Stimulated activated CD8-positive, alpha-beta memory T cell treated with anti-CD3 and anti-CD28 coated beads, Interleukin-15, amount 100 ng/mL, for 48 hours (primary cell): Measurements from ENCODE around the gene PKN1.
A peak's percentile ranks its signal among the peaks of the same experiment; 100 is the strongest.

Experiments
- DNase-seq, 2 donors: peaks; one replicate each; pipeline ENCODE4 v3.0.0-alpha.2; 2020; ENCODE audit warnings: low read depth in 2 of 2

PKN1 gene

GRCh38 chr19:14406645-14407401 is 26.3 kb upstream of the PKN1 start:
- no peak for DNase-seq

DNA sequence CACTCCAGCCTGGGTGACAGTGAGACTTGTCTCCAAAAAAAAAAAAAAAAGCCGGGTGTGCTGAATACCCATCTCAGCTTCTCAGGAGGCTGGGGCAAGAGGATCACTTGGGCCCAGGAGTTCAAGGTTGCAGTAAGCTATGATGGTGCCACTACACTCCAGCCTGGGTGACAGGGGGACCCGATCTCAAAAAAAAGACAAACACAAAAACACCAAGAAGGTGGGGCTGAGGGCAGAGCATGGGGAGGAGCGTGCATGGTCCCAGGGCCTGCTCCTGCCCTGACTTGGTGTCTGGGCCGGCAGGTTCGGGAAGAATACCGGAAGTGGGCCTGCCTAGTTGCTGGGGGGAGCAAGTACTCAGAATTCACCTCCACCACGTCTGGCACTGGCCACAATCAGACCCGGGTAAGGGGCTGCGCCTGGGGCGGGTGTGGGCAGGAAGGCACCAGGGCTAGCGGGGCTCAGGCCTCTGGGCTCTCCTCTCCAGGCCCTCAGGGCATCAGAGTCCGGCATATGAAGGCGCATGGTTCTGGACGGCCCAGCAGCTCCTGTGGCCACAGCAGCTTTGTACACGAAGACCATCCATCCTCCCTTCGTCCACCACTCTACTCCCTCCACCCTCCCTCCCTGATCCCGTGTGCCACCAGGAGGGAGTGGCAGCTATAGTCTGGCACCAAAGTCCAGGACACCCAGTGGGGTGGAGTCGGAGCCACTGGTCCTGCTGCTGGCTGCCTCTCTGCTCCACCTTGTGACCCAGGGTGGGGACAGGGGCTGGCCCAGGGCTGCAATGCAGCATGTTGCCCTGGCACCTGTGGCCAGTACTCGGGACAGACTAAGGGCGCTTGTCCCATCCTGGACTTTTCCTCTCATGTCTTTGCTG is 25.3 kb upstream of the PKN1 start:
- no peak for DNase-seq

GRCh38 chr19:14408491-14409145 is 24.5 kb upstream of the PKN1 start:
- no peak for DNase-seq

DNA sequence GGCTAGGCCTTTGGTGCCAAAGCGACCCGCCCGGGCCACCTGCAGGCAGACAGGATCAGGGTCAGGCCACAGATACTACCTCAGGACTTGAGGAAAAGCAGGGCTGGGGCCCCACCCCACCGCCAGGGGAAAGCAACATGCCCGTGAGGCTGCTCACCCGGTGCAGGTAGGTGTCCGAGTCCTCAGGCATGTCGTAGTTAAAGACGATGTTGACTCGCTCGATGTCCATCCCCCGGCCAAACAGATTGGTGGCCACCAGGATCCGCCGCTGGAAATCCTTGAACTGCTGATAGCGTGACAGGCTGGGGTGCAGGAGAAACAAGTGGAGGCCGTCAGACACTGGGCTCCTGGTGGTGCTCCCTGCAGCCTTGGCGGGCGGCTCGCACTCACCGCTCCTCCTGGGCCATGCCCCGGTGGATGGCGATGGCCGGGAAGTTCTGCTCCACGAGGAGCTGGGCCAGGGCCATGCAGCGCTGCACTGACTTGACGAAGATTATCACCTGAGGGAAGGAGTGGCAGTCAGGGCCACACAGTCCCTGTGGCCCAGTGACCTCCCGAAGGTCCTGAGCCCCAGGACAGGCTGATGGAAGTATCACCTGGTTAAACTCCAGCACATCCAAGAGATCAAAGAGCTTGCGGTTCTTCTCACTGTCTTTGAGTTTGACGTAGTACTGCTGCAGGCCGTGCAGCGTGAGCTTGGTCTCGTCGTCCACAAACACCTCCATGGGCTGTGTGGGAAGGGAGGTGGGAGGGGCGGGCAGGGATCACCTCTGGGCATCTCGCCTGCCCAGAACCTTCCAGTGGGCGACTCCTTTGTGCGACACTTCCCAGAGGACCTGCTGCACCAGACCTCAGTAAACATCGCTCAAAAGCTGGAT is 23.7 kb upstream of the PKN1 start:
- no peak for DNase-seq

DNA sequence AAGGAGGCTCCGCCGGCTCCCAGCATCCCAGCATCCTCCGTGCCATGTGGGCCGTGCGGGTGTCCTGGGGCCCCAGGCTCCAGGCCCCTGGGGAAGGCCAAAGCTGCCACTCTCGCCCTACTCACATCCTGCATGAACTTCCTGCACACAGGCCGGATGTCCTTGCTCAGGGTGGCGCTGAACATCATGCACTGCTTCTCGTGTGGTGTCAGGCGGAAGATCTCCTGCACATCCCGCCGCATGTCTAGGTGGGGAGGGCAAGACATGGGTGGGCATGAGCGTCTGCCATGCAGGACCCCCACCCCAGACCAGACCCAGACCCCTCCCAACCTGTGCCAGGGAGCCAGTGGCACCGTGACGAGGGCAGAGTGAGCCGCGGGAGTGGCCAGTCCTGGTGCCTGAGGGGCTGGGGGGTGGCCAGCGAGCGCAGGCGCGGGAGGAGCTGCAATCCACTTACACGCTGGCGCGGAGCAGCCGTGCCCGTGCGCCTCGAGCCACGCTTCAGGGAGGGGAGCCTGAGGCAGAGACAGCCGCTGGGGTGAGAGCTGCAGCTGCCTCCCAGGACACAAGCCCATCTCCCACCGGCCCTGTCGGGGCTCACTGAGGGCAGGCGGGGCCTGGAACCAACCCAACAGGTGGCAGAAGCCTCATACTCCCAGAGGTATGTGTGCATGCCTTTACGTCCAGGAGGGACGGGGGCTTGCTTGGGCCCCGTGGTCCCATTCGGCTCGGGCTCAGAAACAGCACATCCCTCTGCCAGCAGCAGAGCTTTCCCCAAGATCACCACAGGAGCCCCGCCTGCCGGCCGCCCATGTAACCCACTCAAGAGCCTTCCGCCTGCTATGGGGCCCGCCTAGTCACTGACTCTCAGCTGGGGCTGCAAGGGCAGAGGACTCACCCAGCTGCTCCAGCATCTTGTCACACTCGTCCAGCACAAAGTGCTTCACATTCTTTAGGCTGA is 22.7 kb upstream of the PKN1 start:
- DNase-seq: no peak

DNA sequence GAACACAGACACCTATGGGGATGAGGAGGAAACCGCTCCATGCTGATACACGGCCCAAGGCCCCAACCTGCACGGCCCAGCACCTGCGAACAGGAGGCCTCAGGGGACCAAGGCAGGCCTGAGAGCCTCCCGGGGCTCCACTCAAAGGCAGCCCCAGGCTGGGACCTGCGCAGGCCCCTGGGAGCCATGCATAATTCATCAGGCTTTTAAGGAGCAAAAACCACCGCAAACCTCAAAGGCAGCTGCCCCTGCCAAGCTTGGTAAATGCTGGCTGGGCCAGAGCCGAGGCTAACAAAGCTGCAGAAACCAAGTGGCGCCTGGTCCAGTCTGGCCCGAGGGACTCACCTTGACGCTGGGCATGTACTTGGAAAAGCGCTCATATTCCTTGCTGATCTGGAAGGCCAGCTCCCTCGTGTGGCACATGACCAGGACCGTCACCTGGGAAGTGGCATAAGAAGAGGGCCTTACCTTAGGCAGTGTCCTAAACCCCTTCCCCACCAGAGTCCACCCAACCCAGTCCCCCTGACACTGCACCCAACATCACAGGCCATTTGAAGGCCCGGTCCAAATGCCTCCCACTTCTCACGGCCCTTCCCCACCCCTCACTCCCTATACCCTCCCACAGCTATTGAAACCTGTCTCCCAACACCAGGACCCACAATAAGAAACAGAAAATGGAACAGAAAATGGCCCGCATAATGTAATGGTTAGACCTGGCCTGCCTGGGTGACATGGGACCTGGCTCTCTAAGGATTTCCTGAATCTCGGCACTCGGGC is 21.8 kb upstream of the PKN1 start:
- no peak for DNase-seq

DNA sequence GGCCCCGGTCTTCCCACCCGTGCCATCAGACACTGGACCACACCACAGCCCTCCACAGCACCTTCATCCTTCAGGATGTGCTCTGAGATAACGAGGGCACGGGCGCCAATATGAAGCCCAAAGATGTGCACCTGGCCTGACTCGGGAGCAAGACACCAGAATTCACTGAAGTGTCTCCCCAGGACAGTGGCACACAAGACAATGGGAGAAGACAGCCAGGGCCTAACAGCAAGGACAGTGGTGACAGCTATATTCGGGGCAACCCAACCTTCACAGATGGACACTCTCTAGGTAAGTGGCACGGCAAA is 21.2 kb upstream of the PKN1 start:
- DNase-seq: no peak

- DNase-seq: no peak
Observed at GRCh38 chr19:14412324-14412995, 20.6 kb upstream of the PKN1 start.

- no peak for DNase-seq
Observed at GRCh38 chr19:14412996-14413692, 20.0 kb upstream of the PKN1 start.

- DNase-seq: no peak
Observed at GRCh38 chr19:14413693-14414181, 19.4 kb upstream of the PKN1 start.

GRCh38 chr19:14414926-14415690 is 18.0 kb upstream of the PKN1 start:
- DNase-seq: no peak

GRCh38 chr19:14416817-14417231 is 16.3 kb upstream of the PKN1 start:
- no peak for DNase-seq

DNA sequence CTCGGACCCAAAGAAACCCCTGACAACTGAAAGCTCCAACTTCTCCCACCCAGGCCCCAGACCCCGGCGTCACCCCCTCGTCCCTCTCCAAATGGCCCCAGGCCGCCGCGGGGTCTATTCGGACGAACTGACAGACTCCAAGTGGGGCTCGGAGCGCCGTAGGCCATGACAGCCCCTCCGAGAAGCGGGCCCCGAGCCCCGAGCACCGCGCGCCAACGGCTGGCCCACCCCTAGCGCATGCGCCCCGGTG is 14.3 kb upstream of the PKN1 start:
- peak; percentile 77 to 78 for DNase-seq

GRCh38 chr19:14419106-14419813 is 13.8 kb upstream of the PKN1 start, which contains the start of gene DDX39A:
Gene DDX39A, minus strand, starts transcription at chr19:14419341. Its CDS starts 6,121 bp downstream, at chr19:14413220.
- peak; percentile 95 to 98 for DNase-seq

DNA sequence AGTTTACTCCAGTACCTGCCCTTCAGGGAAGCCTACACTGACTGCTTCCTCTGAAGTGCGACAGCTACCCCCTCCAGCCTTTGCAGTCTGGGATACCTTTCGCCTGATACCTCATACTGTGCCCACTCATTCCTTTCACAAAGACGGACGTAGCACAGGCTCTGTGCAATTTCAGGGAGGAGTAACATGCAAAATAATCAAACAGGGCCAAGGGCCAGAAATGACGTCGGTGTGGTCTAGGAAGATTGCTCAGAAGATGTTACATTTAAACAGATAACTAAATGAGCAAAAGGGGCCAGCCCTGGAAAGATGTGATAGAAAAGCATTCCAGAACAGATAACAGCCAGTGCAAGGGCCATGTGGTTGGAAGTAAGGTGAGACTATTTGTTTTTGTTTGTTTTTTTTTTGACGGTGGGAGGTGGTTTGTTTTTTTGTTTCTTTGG is 7.4 kb upstream of the PKN1 start:
- no peak for DNase-seq

- no peak for DNase-seq
Observed at GRCh38 chr19:14427461-14427860, 5.6 kb upstream of the PKN1 start.

GRCh38 chr19:14428882-14429416 is 4.2 kb upstream of the PKN1 start:
- DNase-seq: no peak
